NCI-H526 treated with DMSO at 0.1 percent for 48 hours (cell line): ENCODE data around the gene NDUFV2.

Experiments used
- DNase-seq: peaks from one replicate; lab custom pipeline; 2025; lab: John Stamatoyannopoulos, UW

NDUFV2 gene

GRCh38 chr18:9120796-9121195, 18.3 kb downstream of the NDUFV2 start:
- DNase-seq: no peak

- DNase-seq: no peak
Observed at GRCh38 chr18:9123520-9123919, 21.0 kb downstream of the NDUFV2 start.

- DNase-seq: no peak
Observed at GRCh38 chr18:9124824-9125223, 22.3 kb downstream of the NDUFV2 start.

- DNase-seq: no peak
Observed at GRCh38 chr18:9126337-9126736, 23.8 kb downstream of the NDUFV2 start.

GRCh38 chr18:9130195-9130594, 27.7 kb downstream of the NDUFV2 start:
- DNase-seq: no peak

- no peak for DNase-seq
Observed at GRCh38 chr18:9130806-9131205, 28.3 kb downstream of the NDUFV2 start.

GRCh38 chr18:9132628-9133027, 30.1 kb downstream of the NDUFV2 start:
- DNase-seq: no peak

GRCh38 chr18:9133225-9133624, 30.7 kb downstream of the NDUFV2 start:
- DNase-seq: no peak

- DNase-seq: no peak
Observed at GRCh38 chr18:9135081-9135911, 32.8 kb downstream of the NDUFV2 start.

GRCh38 chr18:9135912-9136314, 33.4 kb downstream of the NDUFV2 start:
- peak; percentile 60 for DNase-seq

- DNase-seq: peak; percentile 84
Observed at GRCh38 chr18:9136315-9137155, 34.0 kb downstream of the NDUFV2 start, which contains the start of gene ANKRD12. TSS of gene ANKRD12 (plus strand) at chr18:9136781. CDS start at chr18:9182433, 45,652 bp downstream.

GRCh38 chr18:9137168-9138066, 34.9 kb downstream of the NDUFV2 start:
- DNase-seq: peak; percentile 35

- no peak for DNase-seq
Observed at GRCh38 chr18:9139400-9140039, 37.0 kb downstream of the NDUFV2 start.

GRCh38 chr18:9140381-9140780, 37.9 kb downstream of the NDUFV2 start:
- no peak for DNase-seq

- no peak for DNase-seq
Observed at GRCh38 chr18:9140984-9141383, 38.5 kb downstream of the NDUFV2 start.

GRCh38 chr18:9146224-9146623, 43.7 kb downstream of the NDUFV2 start:
- DNase-seq: no peak

- no peak for DNase-seq
Observed at GRCh38 chr18:9147440-9148202, 45.1 kb downstream of the NDUFV2 start.

GRCh38 chr18:9148203-9148552, 45.7 kb downstream of the NDUFV2 start:
- DNase-seq: no peak

GRCh38 chr18:9150121-9150520, 47.6 kb downstream of the NDUFV2 start:
- DNase-seq: no peak

GRCh38 chr18:9153256-9153655, 50.8 kb downstream of the NDUFV2 start:
- no peak for DNase-seq
